H1 (cell line): ENCODE data around the gene DKK2. TPM values are rescaled to one million over a fixed set of nuclear protein-coding genes. Genes with fewer than 3 reads are reported as not detected.

ENCODE experiments used
- CTCF ChIA-PET: fragments of 300-600 bp; sonication (Branson Sonifier 250); formaldehyde crosslinking; loops from one replicate; lab custom pipeline; 2021; ENCODE audit not compliant: partially characterized antibody; lab: Charles Lee
- POLR2A ChIA-PET: fragments of 300-600 bp; sonication (Branson Sonifier 250); formaldehyde crosslinking; loops from one replicate; lab custom pipeline; 2021; ENCODE audit warnings: inconsistent platforms; ENCODE audit not compliant: partially characterized antibody; lab: Charles Lee
- DNase-seq, 2 experiments: peaks; one replicate each; pipeline versions ENCODE4 v3.0.0 to v3.0.0-alpha.2; 2010 to 2022; ENCODE audit warnings: low spot score in 2 of 2, low read depth in 1 of 2, mixed read lengths in 1 of 2
- FAIRE-seq: peaks from 2 replicates; lab custom pipeline; 2011; peaks lifted over from hg19 to GRCh38; lab: Jason Lieb, UNC
- H2AFZ ChIP-seq: 2 replicates; pipeline ENCODE4 v1.8.1; 2012; ENCODE audit warnings: low read length, inconsistent platforms
- H2AK5ac ChIP-seq: 2 replicates; pipeline ENCODE4 v1.6.1; 2013; ENCODE audit warnings: low read depth, low read length
- H2BK120ac ChIP-seq: replicated peaks from 2 replicates; pipeline ENCODE3; 2013; ENCODE audit warnings: low read depth, low read length, inconsistent platforms
- H2BK12ac ChIP-seq: 2 replicates; pipeline ENCODE4 v1.6.1; 2013; ENCODE audit warnings: low read depth, low read length
- H2BK15ac ChIP-seq: 2 replicates; pipeline ENCODE4 v1.6.1; 2013; ENCODE audit warnings: low read length
- H2BK20ac ChIP-seq: 2 replicates; pipeline ENCODE4 v1.6.1; 2013; ENCODE audit warnings: low read length
- H2BK5ac ChIP-seq: 2 replicates; pipeline ENCODE4 v1.6.1; 2013; ENCODE audit warnings: low read depth, low read length
- H3K14ac ChIP-seq: 2 replicates; pipeline ENCODE4 v1.6.1; 2013; ENCODE audit warnings: inconsistent platforms; ENCODE audit not compliant: insufficient read length
- H3K18ac ChIP-seq: 2 replicates; pipeline ENCODE4 v1.6.1; 2013; ENCODE audit warnings: low read length; ENCODE audit errors: extremely low read depth
- H3K23ac ChIP-seq: 2 replicates; pipeline ENCODE4 v1.6.1; 2013; ENCODE audit warnings: inconsistent platforms; ENCODE audit not compliant: insufficient read length
- H3K23me2 ChIP-seq: 2 replicates; pipeline ENCODE4 v1.6.1; 2013; ENCODE audit warnings: low read depth, low read length
- H3K27ac ChIP-seq: 2 replicates; pipeline ENCODE4 v1.6.1; 2011; ENCODE audit warnings: low read depth, low read length, inconsistent platforms
- H3K27me3 ChIP-seq, 4 experiments: replicated peaks in 1 of 4; 1 replicate in 1 of 4; 2 replicates in 3 of 4; pipeline versions ENCODE4 v1.6.1 to v1.8.1; 2011 to 2013; ENCODE audit warnings: low read length in 3 of 4, mild to moderate bottlenecking in 3 of 4, inconsistent platforms in 2 of 4, mixed read lengths in 2 of 4, moderate library complexity in 1 of 4; ENCODE audit not compliant: control insufficient read depth in 3 of 4, insufficient read depth in 3 of 4; ENCODE audit errors: extremely low read depth in 1 of 4
- H3K36me3 ChIP-seq, 4 experiments: 2 replicates each; pipeline versions ENCODE4 v1.6.1 to v1.8.1; 2011 to 2013; ENCODE audit warnings: mild to moderate bottlenecking in 4 of 4, low read length in 3 of 4, moderate library complexity in 2 of 4, control low read depth in 1 of 4, inconsistent platforms in 1 of 4; ENCODE audit not compliant: insufficient read depth in 4 of 4, control insufficient read depth in 2 of 4
- H3K4ac ChIP-seq: replicated peaks from 2 replicates; pipeline ENCODE3; 2013; ENCODE audit warnings: low read length, low read depth, mixed read lengths, inconsistent platforms; ENCODE audit not compliant: insufficient read length
- H3K4me1 ChIP-seq, 4 experiments: replicated peaks in 1 of 4; 1 replicate in 1 of 4; 2 replicates in 3 of 4; pipeline versions ENCODE4 v1.6.1 to v1.8.1; 2011 to 2013; ENCODE audit warnings: low read length in 3 of 4, inconsistent platforms in 2 of 4, mixed read lengths in 1 of 4; ENCODE audit not compliant: insufficient read depth in 4 of 4, control insufficient read depth in 3 of 4
- H3K4me2 ChIP-seq, 2 experiments: 2 replicates each; pipeline versions ENCODE4 v1.6.1 to v1.8.1; 2011 to 2013; ENCODE audit warnings: low read depth in 2 of 2, low read length in 2 of 2, control low read depth in 1 of 2, inconsistent platforms in 1 of 2, mild to moderate bottlenecking in 1 of 2; ENCODE audit not compliant: insufficient read depth in 1 of 2
- H3K4me3 ChIP-seq, 4 experiments: fragments of 200-600, 300-600 bp in 1 of 4; sonication (generic), shearing (Covaris generic), sonication (Bioruptor Twin) in 1 of 4; 2 replicates each; pipeline versions ENCODE4 v1.5.1 to v1.8.1; 2011 to 2016; ENCODE audit warnings: low read length in 4 of 4, low read depth in 3 of 4, control low read depth in 2 of 4, inconsistent platforms in 2 of 4, mild to moderate bottlenecking in 2 of 4, mixed read lengths in 1 of 4, moderate library complexity in 1 of 4; ENCODE audit not compliant: insufficient read depth in 2 of 4; ENCODE audit errors: extremely low read depth in 1 of 4
- H3K56ac ChIP-seq: replicated peaks from 2 replicates; pipeline ENCODE3; 2013; ENCODE audit warnings: low read depth, mild to moderate bottlenecking, mixed read lengths, low read length, inconsistent platforms; ENCODE audit not compliant: insufficient read length
- H3K79me1 ChIP-seq: 2 replicates; pipeline ENCODE4 v1.6.1; 2013; ENCODE audit warnings: low read depth, low read length, control low read depth
- H3K79me2 ChIP-seq, 2 experiments: 2 replicates each; pipeline versions ENCODE4 v1.6.1 to v1.8.1; 2012 to 2013; ENCODE audit warnings: low read length in 2 of 2, mild to moderate bottlenecking in 2 of 2, inconsistent platforms in 1 of 2; ENCODE audit not compliant: insufficient read depth in 2 of 2, control insufficient read depth in 1 of 2
- H3K9ac ChIP-seq, 4 experiments: replicated peaks in 1 of 4; 1 replicate in 1 of 4; 2 replicates in 3 of 4; pipeline versions ENCODE4 v1.6.1 to v1.8.1; 2011 to 2013; ENCODE audit warnings: low read depth in 3 of 4, low read length in 3 of 4, control low read depth in 2 of 4, mild to moderate bottlenecking in 2 of 4, moderate library complexity in 2 of 4, inconsistent platforms in 1 of 4; ENCODE audit errors: extremely low read depth in 1 of 4
- H3K9me3 ChIP-seq, 2 experiments: 2 replicates each; pipeline versions ENCODE4 v1.6.1 to v1.8.1; 2012 to 2013; ENCODE audit warnings: mild to moderate bottlenecking in 2 of 2, moderate library complexity in 2 of 2, control low read depth in 1 of 2, inconsistent platforms in 1 of 2, low read depth in 1 of 2, low read length in 1 of 2, mixed read lengths in 1 of 2; ENCODE audit not compliant: insufficient read depth in 2 of 2
- H4K20me1 ChIP-seq, 2 experiments: replicated peaks in 1 of 2; 2 replicates each; pipeline versions ENCODE3 to v1.8.1; 2011 to 2013; ENCODE audit warnings: inconsistent platforms in 2 of 2, low read length in 2 of 2, mild to moderate bottlenecking in 1 of 2; ENCODE audit not compliant: insufficient read depth in 2 of 2, control insufficient read depth in 1 of 2
- H4K5ac ChIP-seq: 2 replicates; pipeline ENCODE4 v1.6.1; 2013; ENCODE audit warnings: low read length, low read depth, mixed read lengths, inconsistent platforms; ENCODE audit not compliant: insufficient read length
- H4K8ac ChIP-seq: 2 replicates; pipeline ENCODE4 v1.8.0; 2013; ENCODE audit warnings: mild to moderate bottlenecking, moderate library complexity, low read length, inconsistent platforms; ENCODE audit not compliant: insufficient read depth; ENCODE audit errors: extremely low read depth
- H4K91ac ChIP-seq: replicated peaks from 2 replicates; pipeline ENCODE3; 2013; ENCODE audit warnings: low read length, mixed read lengths, inconsistent platforms; ENCODE audit not compliant: insufficient read length
- BACH1 ChIP-seq: IDR thresholded peaks from 2 replicates; pipeline ENCODE4 v1.6.1; 2012; ENCODE audit warnings: low read length, improper control_type of control experiment
- CTBP2 ChIP-seq: IDR thresholded peaks from 2 replicates; pipeline ENCODE4 v1.7.0; 2011; ENCODE audit warnings: borderline replicate concordance, mild to moderate bottlenecking, moderate library complexity, mixed read lengths, low read length; ENCODE audit not compliant: insufficient read depth, insufficient read length
- FOSL1 ChIP-seq: IDR thresholded peaks from 2 replicates; pipeline ENCODE4 v1.6.1; 2011; ENCODE audit warnings: mild to moderate bottlenecking, low read depth, low read length, moderate library complexity; ENCODE audit not compliant: insufficient read depth
- GABPA ChIP-seq: IDR thresholded peaks from 2 replicates; pipeline ENCODE4 v1.6.1; 2011; ENCODE audit warnings: mild to moderate bottlenecking, low read length, moderate library complexity, borderline replicate concordance; ENCODE audit not compliant: insufficient read depth
- JUN ChIP-seq: IDR thresholded peaks from 2 replicates; pipeline ENCODE4 v1.6.1; 2011; ENCODE audit warnings: low read depth, mild to moderate bottlenecking, improper control_type of control experiment, low read length
- KDM4A ChIP-seq: IDR thresholded peaks from one replicate; pipeline ENCODE4 v1.7.1; 2012; ENCODE audit warnings: low read depth, mild to moderate bottlenecking, moderate library complexity, low read length, inconsistent platforms; ENCODE audit not compliant: severe bottlenecking
- POLR2A ChIP-seq, 2 experiments: IDR thresholded peaks; 1 replicate in 1 of 2; 2 replicates in 1 of 2; pipeline ENCODE4 v1.6.1; 2011; ENCODE audit warnings: low read depth in 2 of 2, low read length in 2 of 2, mild to moderate bottlenecking in 2 of 2; ENCODE audit errors: control extremely low read depth in 1 of 2
- RFX5 ChIP-seq: IDR thresholded peaks from 2 replicates; pipeline ENCODE4 v1.6.1; 2011; ENCODE audit warnings: low read depth, low read length, improper control_type of control experiment, borderline replicate concordance
- TBP ChIP-seq: IDR thresholded peaks from 2 replicates; pipeline ENCODE4 v1.6.1; 2011; ENCODE audit warnings: low read depth, low read length, improper control_type of control experiment
- TCF12 ChIP-seq: IDR thresholded peaks from 2 replicates; pipeline ENCODE4 v1.6.1; 2011; ENCODE audit warnings: low read depth, mild to moderate bottlenecking, low read length
- TEAD4 ChIP-seq: IDR thresholded peaks from 2 replicates; pipeline ENCODE4 v1.6.1; 2012; ENCODE audit warnings: low read depth, low read length, inconsistent platforms, mixed read lengths
- WGBS, 2 experiments: shearing (Covaris generic) in 1 of 2; methylation state at CpG; one replicate each; pipeline versions ENCODE4 v1.1.6 to v1.1.7; 2013 to 2015; ENCODE audit warnings: low lambda C conversion rate in 2 of 2, mixed read lengths in 2 of 2, inconsistent platforms in 1 of 2, low coverage in 1 of 2, missing lambda C conversion rate in 1 of 2; ENCODE audit not compliant: insufficient replicate concordance in 2 of 2, insufficient coverage in 1 of 2, insufficient read length in 1 of 2; ENCODE audit errors: extremely low coverage in 1 of 2, missing lambda C conversion rate in 1 of 2; 5-methylcytosine and 5-hydroxymethylcytosine counted together
- polyA plus RNA-seq, 7 experiments: library from polyadenylated mRNA; depleted of rRNA in 3 of 7; stranded (reverse) in 5 of 7; unstranded in 2 of 7; fragments of >200 nt in 5 of 7; fragments of 200-250 nt in 2 of 7; gene quantifications; 1 replicate in 5 of 7; 2 replicates in 1 of 7; 4 replicates in 1 of 7; pipeline versions ENCODE4 v1.2.1 to v1.2.3, GENCODE V29; 2011 to 2013; ENCODE audit warnings: missing spikeins in 2 of 7, mixed read lengths in 2 of 7
- total RNA-seq: library from RNA; stranded (reverse); fragmentation: NEBNext Ultra II Directional; extraction: Animal tissue kit (Norgen Biotek cat#: 25700); gene quantifications from 2 replicates; pipeline ENCODE4 v1.2.1, GENCODE V29; 2021

The DKK2 gene
- total and polyA plus RNA-seq, 2 of the 8 experiments (the other 6 are each of a cell fraction or from before 2014, with no cell fraction given) = 0.09 to 0.13 TPM

GRCh38 chr4:107017443-107018343 is 18.4 kb downstream of the DKK2 start:
- Histone ChIP-seq H2BK20ac (no peak overlapping the region), H3K4ac (no peak overlapping the region), H3K14ac (no peak overlapping the region), H3K4me2 (no peak overlapping the region), H3K36me3 (no peaks in the 10 kb centered on the region), H3K79me2 (no peaks in the 10 kb centered on the region), H3K27ac (no peak overlapping the region), H4K20me1 (no peaks in the 10 kb centered on the region), H4K91ac (no peak overlapping the region), H2BK12ac (no peak overlapping the region), H4K8ac (no peak overlapping the region), H3K27me3 (no peaks in the 10 kb centered on the region), H3K18ac (no peak overlapping the region), H3K56ac (no peak overlapping the region), H3K79me1 (no peaks in the 10 kb centered on the region), H2BK5ac (no peak overlapping the region), H2AFZ (no peak overlapping the region), H3K9ac (no peak overlapping the region), H3K23me2 (no peaks in the 10 kb centered on the region), H4K5ac (no peak overlapping the region), H2AK5ac (no peak overlapping the region), H3K9me3 (no peaks in the 10 kb centered on the region), H2BK120ac (no peak overlapping the region), H3K4me3 (no peak overlapping the region), H2BK15ac (no peak overlapping the region), H3K4me1 (no peaks in the 10 kb centered on the region), H3K23ac (no peak overlapping the region)
- FAIRE-seq = no peak
- ChIA-PET CTCF (interaction anchor here (1.0 to 2.7 kb wide), 4 partner anchors 11 to 165 kb away, joined by 3 to 11 read pairs (median 4); partner anchors contain the start of gene DKK2), POLR2A (no interaction called here)
- WGBS, 2 experiments = 83% methylated on average over 7 of the region's 7 CpGs; no CpG with 5 or more reads in 1 of the 2 experiments
- DNase-seq = no peak
- no peak for TF ChIP-seq RFX5
- TF ChIP-seq GABPA = no peak
- no peak for TF ChIP-seq FOSL1
- no peak for TF ChIP-seq BACH1
- TF ChIP-seq CTBP2 = no peak
- TF ChIP-seq TCF12 = no peak
- no peak for TF ChIP-seq TBP
- TF ChIP-seq JUN = no peak
- TF ChIP-seq POLR2A (IDR thresholded peaks at IDR 0.05; ENCODE audit: control extremely low read depth in 1 of 2, low read depth in 2 of 2, low read length in 2 of 2) = no peak
- TF ChIP-seq TEAD4 = no peak
- no peak for TF ChIP-seq KDM4A
